NCI-H2081 (cell line): ENCODE measurements around the gene ZNF764.
"Not testable (repeated sequence)": the region's sequence is repeated elsewhere in the genome, so short reads cannot be mapped to it uniquely, and the experiment has no call there.

Experiments used
- DNase-seq, 2 experiments: peaks; one replicate each; lab custom pipeline; 2025; lab: John Stamatoyannopoulos, UW

Gene ZNF764

GRCh38 chr16:30527635-30528178 lies 30.5 kb downstream of the ZNF764 start:
- peak in 1 of 2 experiments; percentile 36 for DNase-seq

GRCh38 chr16:30526823-30527634 lies 31.1 kb downstream of the ZNF764 start:
- peak; percentile 96 for DNase-seq

GRCh38 chr16:30526137-30526822 lies 31.9 kb downstream of the ZNF764 start, which contains the start of gene ZNF768:
ZNF768 (minus strand) TSS chr16:30526566; CDS start chr16:30526413, 153 bp downstream.
- DNase-seq: no peak

- DNase-seq: no peak
Measured at GRCh38 chr16:30525844-30526136, 32.4 kb downstream of the ZNF764 start.

- no peak for DNase-seq
Measured at GRCh38 chr16:30524575-30525568, 33.3 kb downstream of the ZNF764 start.

GRCh38 chr16:30523768-30524574 lies 34.2 kb downstream of the ZNF764 start:
- no peak for DNase-seq

- DNase-seq: not testable (repeated sequence)
Measured at GRCh38 chr16:30522702-30523463, 35.3 kb downstream of the ZNF764 start.

- DNase-seq: no peak
Measured at GRCh38 chr16:30521873-30522641, 36.1 kb downstream of the ZNF764 start.

GRCh38 chr16:30521476-30521872 lies 36.7 kb downstream of the ZNF764 start:
- DNase-seq: no peak

GRCh38 chr16:30519120-30520049 lies 38.8 kb downstream of the ZNF764 start:
- no peak for DNase-seq

GRCh38 chr16:30518552-30518951 lies 39.6 kb downstream of the ZNF764 start:
- no peak for DNase-seq

GRCh38 chr16:30515275-30515674 lies 42.9 kb downstream of the ZNF764 start:
- DNase-seq: no peak

- DNase-seq: no peak
Measured at GRCh38 chr16:30511509-30511908, 46.7 kb downstream of the ZNF764 start.

GRCh38 chr16:30510376-30510938 lies 47.7 kb downstream of the ZNF764 start:
- DNase-seq: no peak

GRCh38 chr16:30509081-30509765 lies 49.0 kb downstream of the ZNF764 start:
- DNase-seq: no peak
